K562 (cell line): ENCODE measurements around the gene SLC15A1. TPM values are rescaled to one million over a fixed set of nuclear protein-coding genes. Genes with fewer than 3 reads are reported as not detected.

Experiments
- ATAC-seq: fragments of 200-7000 bp; cut with Tn5 transposase; 3 replicates; pipeline ENCODE4 v1.9.1; 2020; ENCODE audit warnings: moderate library complexity
- BruUV-seq: library from RNA; stranded (reverse); fragments of 400-500 nt; replicated peaks from 2 replicates; lab custom pipeline; 2021; lab: Mats Ljungman, UMichigan
- CTCF ChIA-PET: fragments of 300-600 bp; formaldehyde crosslinking; extraction: SDS; loops from one replicate; lab custom pipeline; 2021; ENCODE audit warnings: low intra/inter-chr PET ratio; lab: Yijun Ruan, JAX
- POLR2A ChIA-PET: fragments of 300-600, 350-650 bp; sonication (Branson Sonifier 250); formaldehyde crosslinking; extraction: SDS; loops from one replicate; lab custom pipeline; 2021; ENCODE audit warnings: antibody characterized with exemption, inconsistent platforms; lab: Yijun Ruan, JAX
- DNase-seq, 4 experiments: peaks; one replicate each; pipeline versions ENCODE4 v3.0.0 to v3.0.0-alpha.2; 2011 to 2018; ENCODE audit warnings: low spot score in 3 of 4, mixed read lengths in 3 of 4; ENCODE audit errors: extremely low read depth in 1 of 4
- FAIRE-seq: peaks from 2 replicates; lab custom pipeline; 2011; peaks lifted over from hg19 to GRCh38; lab: Jason Lieb, UNC
- H2AFZ ChIP-seq: 2 replicates; pipeline ENCODE4 v1.6.0; 2011; ENCODE audit warnings: low read depth, low read length, control low read depth, inconsistent platforms
- H3K27ac ChIP-seq: fragments of 200-600 bp; 3 replicates; pipeline ENCODE4 v1.8.0; 2011; ENCODE audit warnings: low read depth, mild to moderate bottlenecking, control low read depth, inconsistent platforms, low read length, moderate library complexity, mixed read lengths; ENCODE audit errors: extremely low read depth
- H3K27me3 ChIP-seq, 2 experiments: fragments of 300-600 bp in 1 of 2; 2 replicates in 1 of 2; 3 replicates in 1 of 2; pipeline versions ENCODE4 v1.6.0 to v1.8.0; 2011; ENCODE audit warnings: inconsistent platforms in 2 of 2, low read length in 2 of 2, mild to moderate bottlenecking in 1 of 2, mixed read lengths in 1 of 2, moderate library complexity in 1 of 2; ENCODE audit not compliant: control insufficient read depth in 2 of 2, insufficient read depth in 2 of 2
- H3K36me3 ChIP-seq: fragments of 300-600 bp; 3 replicates; pipeline ENCODE4 v1.8.0; 2011; ENCODE audit warnings: mild to moderate bottlenecking, low read length, inconsistent platforms; ENCODE audit not compliant: control insufficient read depth, insufficient read depth
- H3K4me1 ChIP-seq, 2 experiments: fragments of 200-600 bp in 1 of 2; replicated peaks in 1 of 2; 2 replicates in 1 of 2; 3 replicates in 1 of 2; pipeline versions ENCODE4 v1.5.1 to v1.8.0; 2011; ENCODE audit warnings: inconsistent platforms in 2 of 2, low read length in 2 of 2, mild to moderate bottlenecking in 1 of 2, mixed read lengths in 1 of 2, moderate library complexity in 1 of 2; ENCODE audit not compliant: control insufficient read depth in 2 of 2, insufficient read depth in 2 of 2
- H3K4me2 ChIP-seq: 2 replicates; pipeline ENCODE4 v1.6.1; 2011; ENCODE audit warnings: low read length, control low read depth, inconsistent platforms, mixed read lengths; ENCODE audit not compliant: insufficient read depth
- H3K4me3 ChIP-seq: fragments of 200-600 bp; sonication (generic), shearing (Covaris generic); 2 replicates; pipeline ENCODE4 v1.5.1; 2016; ENCODE audit warnings: control low read depth, inconsistent platforms
- H3K79me2 ChIP-seq: fragments of 200-600 bp; 3 replicates; pipeline ENCODE4 v1.8.0; 2011; ENCODE audit warnings: low read length, inconsistent platforms; ENCODE audit not compliant: control insufficient read depth, insufficient read depth
- H3K9ac ChIP-seq, 2 experiments: 2 replicates each; pipeline versions ENCODE4 v1.6.0 to v1.6.1; 2011; ENCODE audit warnings: low read depth in 2 of 2, low read length in 2 of 2, control low read depth in 1 of 2, inconsistent platforms in 1 of 2, mild to moderate bottlenecking in 1 of 2, mixed read lengths in 1 of 2; ENCODE audit not compliant: insufficient read depth in 1 of 2
- H3K9me1 ChIP-seq: one replicate; pipeline ENCODE4 v1.6.0; 2011; ENCODE audit warnings: inconsistent platforms, mild to moderate bottlenecking, low read length, moderate library complexity; ENCODE audit not compliant: control insufficient read depth, insufficient read depth
- H3K9me3 ChIP-seq: replicated peaks from 2 replicates; pipeline ENCODE4 v1.5.1; 2011; ENCODE audit warnings: low read depth, low read length, inconsistent platforms; ENCODE audit not compliant: control insufficient read depth, insufficient read depth
- H4K20me1 ChIP-seq: replicated peaks from 2 replicates; pipeline ENCODE4 v1.6.1; 2011; ENCODE audit warnings: low read length, inconsistent platforms, mixed read lengths; ENCODE audit not compliant: control insufficient read depth, insufficient read depth
- CTCF ChIP-seq, 3 experiments: IDR thresholded peaks in 2 of 3; conservative IDR thresholded peaks in 1 of 3; 2 replicates each; pipeline ENCODE4 v1.5.1; 2011 to 2012; ENCODE audit warnings: low read length in 3 of 3, mild to moderate bottlenecking in 3 of 3, control low read depth in 2 of 3, improper control_type of control experiment in 1 of 3, inconsistent platforms in 1 of 3, low read depth in 1 of 3, mixed read lengths in 1 of 3, moderate library complexity in 1 of 3; ENCODE audit not compliant: insufficient read depth in 2 of 3
- MXD1 ChIP-seq: fragments of 250-450 bp; sonication (Bioruptor Pico); IDR thresholded peaks from 2 replicates; pipeline ENCODE4 v1.8.0; 2021; ENCODE audit warnings: borderline replicate concordance, mild to moderate bottlenecking, moderate library complexity; ENCODE audit not compliant: poor library complexity, severe bottlenecking
- ZNF184 ChIP-seq: sonication (generic); formaldehyde crosslinking; IDR thresholded peaks from 2 replicates; pipeline ENCODE4 v1.5.0; 2020; ENCODE audit warnings: missing genetic modification reagents
- ZNF398 ChIP-seq: fragments of 250-450 bp; sonication (Bioruptor Pico); IDR thresholded peaks from 2 replicates; pipeline ENCODE4 v1.8.0; 2021; ENCODE audit warnings: moderate library complexity, mild to moderate bottlenecking, inconsistent platforms
- WGBS: fragments of 100-300 bp; shearing (Covaris generic); methylation state at CpG from one replicate; pipeline ENCODE4 v1.1.6; 2016; ENCODE audit warnings: low coverage, mixed read lengths; ENCODE audit not compliant: insufficient coverage; ENCODE audit errors: missing lambda C conversion rate; 5-methylcytosine and 5-hydroxymethylcytosine counted together
- in situ Hi-C: fragments of 300-500 bp; cut with MboI; formaldehyde crosslinking; loops from 4 replicates; pipeline ENCODE4 v1.15.0; 2018; ENCODE audit warnings: inconsistent platforms, mixed read lengths
- intact Hi-C: fragments of 100-400 bp; cut with micrococcal nuclease; formaldehyde crosslinking; loops from 2 replicates; pipeline ENCODE4 v1.14.2; 2022
- polyA plus RNA-seq, 8 experiments: library from polyadenylated mRNA; depleted of rRNA in 4 of 8; stranded (reverse) in 5 of 8; unstranded in 3 of 8; fragments of >200 nt; fragmentation: Nextera tagmentation in 2 of 8; fragmentation: Illumina TruSeq in 1 of 8; extraction: Ambion mirVana in 2 of 8; extraction: Trizol in 1 of 8; gene quantifications; 2 replicates each; pipeline versions ENCODE4 v1.2.1 to v1.2.3, GENCODE V29; 2011 to 2014; ENCODE audit warnings: inconsistent platforms in 1 of 8, missing spikeins in 1 of 8
- total RNA-seq, 7 experiments: library from RNA; depleted of rRNA in 6 of 7; stranded (reverse); fragments of >200 nt in 6 of 7; fragmentation: Illumina TruSeq in 2 of 7; extraction: Trizol in 2 of 7; gene quantifications; 2 replicates each; pipeline versions ENCODE4 v1.2.1 to v1.2.3, GENCODE V29; 2011 to 2021; ENCODE audit warnings: low replicate concordance in 1 of 7

The SLC15A1 gene
- total and polyA plus RNA-seq, 9 of the 15 experiments (the other 6 are each of a cell fraction or from before 2014, with no cell fraction given) = not detected

- H3K36me3 ChIP-seq = no peaks in the 10 kb centered on the region
- 5% methylated on average over 11 of the region's 12 CpGs for whole genome bisulfite sequencing
- no peak overlapping the region for H3K9ac ChIP-seq
- ATAC-seq (no peak), FAIRE-seq (no peak), DNase-seq (no peak)
- H4K20me1 ChIP-seq = no peaks in the 10 kb centered on the region
- in situ Hi-C loops = no loop called here
- H3K4me1 ChIP-seq = peaks cover 0 to 5% of the 10 kb centered on the region in 2 experiments; a peak in 2 of 5 replicates
- no peak overlapping the region for H2AFZ ChIP-seq
- ChIA-PET POLR2A (interaction anchor here (0.7 kb wide), 1 partner anchor 35 kb away, joined by 5 read pairs; no protein-coding TSS in a partner anchor), CTCF (no interaction called here)
- TF ChIP-seq ZNF398 (no peak), ZNF184 (CRISPR knock-in tag) (no peak), CTCF (IDR thresholded peaks at IDR 0.05 in 2 of 3, conservative IDR thresholded peaks at IDR 0.05 in 1 of 3; ENCODE audit: insufficient read depth in 2 of 3, low read depth in 1 of 3, low read length in 3 of 3) (peak; percentile 12 to 59 (median 18); a peak in 4 of 6 replicates), MXD1 (no peak)
- H3K9me3 ChIP-seq = no peaks in the 10 kb centered on the region
- H3K27ac ChIP-seq = no peak overlapping the region
- H3K4me2 ChIP-seq = no peak overlapping the region
- H3K4me3 ChIP-seq = no peak overlapping the region
- no peaks in the 10 kb centered on the region for H3K79me2 ChIP-seq
- BruUV-seq = no TSS peak
- H3K9me1 ChIP-seq = no peaks in the 10 kb centered on the region
- peaks cover 22 to 62% of the 10 kb centered on the region in 2 experiments for H3K27me3 ChIP-seq
- intact Hi-C loops = no loop called here
Observed at GRCh38 chr13:98772794-98773452, 20.5 kb upstream of the SLC15A1 start.
